GM23338 (cell line): ENCODE measurements around the gene CYP46A1.

Experiments
- CTCF ChIP-seq, 2 experiments: fragments of 200-600 bp in 1 of 2; sonication (generic) in 1 of 2; conservative IDR thresholded peaks; 2 replicates each; pipeline versions ENCODE4 v1.5.1 to v1.6.1; 2016 to 2017; ENCODE audit warnings: antibody characterized with exemption in 2 of 2, low read depth in 2 of 2, mild to moderate bottlenecking in 2 of 2, moderate library complexity in 1 of 2
- EZH2 ChIP-seq: fragments of 200-600 bp; sonication (generic); IDR thresholded peaks from one replicate; pipeline ENCODE4 v1.8.0; 2017; ENCODE audit warnings: antibody characterized with exemption, mild to moderate bottlenecking, low read depth; ENCODE audit not compliant: unreplicated experiment
- REST ChIP-seq: IDR thresholded peaks from one replicate; pipeline ENCODE4 v1.6.1; 2018; ENCODE audit warnings: antibody characterized with exemption; ENCODE audit not compliant: unreplicated experiment

GRCh38 chr14:99635116-99635515 is 49.0 kb upstream of the CYP46A1 start:
- TF ChIP-seq CTCF (conservative IDR thresholded peaks at IDR 0.05; ENCODE audit: low read depth in 2 of 2) = no peak
- TF ChIP-seq REST = no peak
- no peak for TF ChIP-seq EZH2
